Measurements from ENCODE around the gene UGT1A8.

Gene UGT1A8

DNA sequence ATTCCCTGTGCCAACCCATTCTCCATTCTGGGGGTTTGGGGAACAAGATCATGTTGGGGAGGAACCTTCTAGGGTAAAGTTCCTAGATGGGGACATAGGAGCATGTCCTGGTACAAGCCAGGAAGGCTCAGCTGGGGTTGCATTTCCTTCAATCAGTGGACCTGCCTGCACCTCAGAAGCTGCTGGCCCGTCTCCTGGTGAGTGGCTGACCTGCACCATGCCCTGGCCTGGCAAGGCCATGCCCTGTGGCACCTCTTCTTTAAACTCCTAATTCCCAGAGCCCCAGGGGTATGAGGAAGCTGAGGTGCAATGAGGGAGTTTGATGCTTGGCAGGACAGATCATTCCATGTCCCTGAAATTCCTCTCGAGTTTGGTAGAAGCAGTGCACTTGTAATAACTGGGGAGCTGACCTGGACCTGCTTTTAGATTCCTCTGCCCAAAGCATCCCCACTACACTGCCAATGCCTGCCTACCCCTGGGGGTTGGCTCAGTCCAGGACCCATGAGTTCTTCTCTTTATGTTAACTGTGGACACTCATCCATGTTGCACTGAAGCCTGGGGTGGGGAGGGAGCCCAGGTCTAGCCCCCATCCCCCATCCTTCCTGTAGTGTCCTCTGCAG is 186.0 kb downstream of the UGT1A8 start:
- ATAC-seq (ENCODE audit: low read depth) (no peak), DNase-seq (ENCODE audit: low spot score in 2 of 2) (no peak)
- Mint-ChIP-seq H3K36me3 (no peaks in the 10 kb centered on the region), H3K4me3 (no peak overlapping the region), H3K4me1 (no peaks in the 10 kb centered on the region), H3K9me3 (no peaks in the 10 kb centered on the region), H3K27ac (no peak overlapping the region), H3K27me3 (peaks cover 6% of the 10 kb centered on the region)

DNA sequence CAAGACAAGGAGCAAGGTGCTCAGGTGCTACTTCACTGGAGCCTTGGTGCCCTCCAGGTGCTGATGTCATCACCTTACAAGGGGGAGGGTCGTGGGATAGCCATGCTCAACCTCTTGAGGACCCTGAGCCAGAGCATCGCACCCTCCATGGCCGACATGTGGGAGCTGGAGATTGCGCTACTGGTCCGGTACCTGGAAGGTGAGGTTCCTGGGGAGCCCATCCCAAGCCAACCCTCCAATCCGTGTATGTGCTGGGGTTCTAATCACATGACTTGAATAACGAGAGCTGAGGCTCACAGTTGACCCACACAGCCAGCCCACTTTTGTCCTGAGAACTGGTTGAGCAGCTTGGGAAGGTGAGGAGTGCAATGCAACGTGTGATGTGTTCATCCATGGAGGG is 186.6 kb downstream of the UGT1A8 start:
- peaks cover 6% of the 10 kb centered on the region for H3K27me3 Mint-ChIP-seq
- H3K36me3 Mint-ChIP-seq, result no peaks in the 10 kb centered on the region
- no peak overlapping the region for H3K4me3 Mint-ChIP-seq
- no peak for DNase-seq (ENCODE audit: low spot score in 2 of 2)
- no peak overlapping the region for H3K27ac Mint-ChIP-seq
- H3K4me1 Mint-ChIP-seq, result no peaks in the 10 kb centered on the region
- no peak for ATAC-seq (ENCODE audit: low read depth)
- H3K9me3 Mint-ChIP-seq, result no peaks in the 10 kb centered on the region

DNA sequence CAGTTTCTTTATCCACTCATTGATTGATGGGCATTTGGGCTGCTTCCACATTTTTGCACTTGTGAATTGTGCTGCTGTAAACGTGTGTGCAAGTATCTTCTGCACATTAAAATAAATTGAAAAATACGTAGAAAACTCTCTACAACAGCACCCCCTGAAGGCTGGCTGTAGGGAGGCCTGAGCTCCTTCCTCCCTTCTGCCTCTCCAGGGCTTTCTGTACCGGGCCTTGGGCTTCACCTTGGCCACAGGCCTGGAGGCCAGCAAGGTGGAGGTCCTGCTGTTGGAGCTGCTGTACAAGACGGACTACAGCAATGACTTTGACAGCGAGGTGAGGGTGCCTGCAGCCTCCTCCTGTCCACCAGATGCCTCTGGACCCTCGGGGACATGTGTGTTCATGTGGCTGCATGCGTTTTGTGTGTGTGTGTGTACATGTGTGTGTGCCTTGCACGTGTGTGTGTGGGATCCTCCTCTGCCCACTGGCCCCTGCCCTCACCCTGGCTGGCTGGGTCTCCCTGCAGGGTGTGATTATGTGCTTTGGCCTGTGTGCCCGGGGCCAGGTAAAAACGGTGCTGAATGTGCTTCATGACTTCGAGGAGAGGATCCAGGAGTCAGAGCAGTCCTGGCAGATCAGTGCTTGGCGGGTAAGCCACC is 189.9 kb downstream of the UGT1A8 start:
- DNase-seq (ENCODE audit: low spot score in 2 of 2) (no peak), ATAC-seq (ENCODE audit: low read depth) (no peak)
- Mint-ChIP-seq H3K27me3 (peaks cover 14% of the 10 kb centered on the region), H3K27ac (no peak overlapping the region), H3K4me1 (no peaks in the 10 kb centered on the region), H3K4me3 (no peak overlapping the region), H3K9me3 (no peaks in the 10 kb centered on the region), H3K36me3 (no peaks in the 10 kb centered on the region)

DNA sequence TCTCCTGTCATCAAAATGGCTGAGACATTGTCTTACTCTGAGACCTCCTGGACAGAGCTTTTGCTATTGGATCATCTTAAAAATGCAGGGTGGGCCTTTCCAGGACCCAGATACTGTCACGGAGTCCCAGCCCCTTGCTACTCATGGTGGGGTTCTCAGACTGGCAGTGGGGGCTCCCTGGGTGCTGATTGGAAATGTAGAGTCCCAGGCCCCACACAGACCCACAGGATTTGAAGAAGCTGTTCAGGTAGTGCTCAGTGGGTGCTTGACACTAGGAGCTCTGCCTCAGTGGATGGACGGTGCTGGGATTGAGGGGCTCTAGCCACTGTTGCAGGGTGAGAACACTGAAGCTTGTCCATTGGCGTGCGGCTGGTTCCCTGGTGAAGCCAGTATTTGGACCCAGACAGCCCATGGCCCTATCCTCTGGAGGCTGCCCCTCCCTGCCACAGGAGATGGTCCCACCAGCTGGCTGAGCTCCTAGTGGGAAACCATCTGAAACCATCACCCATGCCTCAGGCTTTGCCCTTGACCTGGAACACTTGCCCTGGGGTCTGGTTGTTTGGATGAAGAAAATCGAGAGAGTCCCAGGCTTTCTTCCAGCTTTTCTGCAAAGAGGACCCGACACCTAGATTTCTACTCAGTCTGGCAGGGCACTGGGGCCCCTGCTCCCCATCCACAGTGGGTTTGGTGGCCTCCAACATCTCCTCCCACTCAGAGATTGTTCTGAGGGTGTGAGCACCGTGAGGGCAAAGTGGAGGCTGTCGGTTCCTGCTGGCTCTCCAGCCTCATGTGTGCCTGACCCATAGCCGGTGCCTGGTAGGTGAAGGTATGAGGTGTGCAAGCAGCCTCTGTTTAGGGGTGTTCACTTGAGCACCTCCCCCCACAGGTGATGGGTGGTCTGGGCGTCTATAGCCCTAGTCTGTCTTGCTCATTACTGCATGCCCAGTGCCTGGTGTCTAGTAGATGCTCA is 190.8 kb downstream of the UGT1A8 start:
- H3K4me1 Mint-ChIP-seq, result no peaks in the 10 kb centered on the region
- H3K9me3 Mint-ChIP-seq, result no peaks in the 10 kb centered on the region
- peaks cover 12% of the 10 kb centered on the region for H3K27me3 Mint-ChIP-seq
- DNase-seq (ENCODE audit: low spot score in 2 of 2) (no peak), ATAC-seq (ENCODE audit: low read depth) (no peak)
- no peaks in the 10 kb centered on the region for H3K36me3 Mint-ChIP-seq
- no peak overlapping the region for H3K4me3 Mint-ChIP-seq
- H3K27ac Mint-ChIP-seq, result no peak overlapping the region

DNA sequence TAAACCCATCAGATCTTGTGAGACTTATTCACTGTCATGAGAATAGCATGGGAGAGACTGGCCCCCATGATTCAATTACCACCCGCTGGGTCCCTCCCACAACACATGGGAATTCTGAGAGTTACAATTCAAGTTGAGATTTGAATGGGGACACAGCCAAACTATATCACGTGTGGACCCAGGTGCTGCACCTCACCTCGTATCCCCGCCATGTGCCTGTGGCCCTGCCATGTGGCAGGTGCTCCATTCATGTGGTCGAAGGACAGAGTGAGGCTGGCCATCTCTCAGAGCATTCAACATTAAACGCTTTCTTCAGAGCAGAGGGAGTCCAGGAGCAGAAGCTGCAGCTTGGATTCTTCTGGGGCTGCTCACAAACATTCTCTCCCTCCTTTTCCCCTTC is 193.0 kb downstream of the UGT1A8 start:
- no peak overlapping the region for H3K27ac Mint-ChIP-seq
- no peak for ATAC-seq (ENCODE audit: low read depth)
- H3K4me3 Mint-ChIP-seq, result no peak overlapping the region
- H3K27me3 Mint-ChIP-seq, result peaks cover 8% of the 10 kb centered on the region
- H3K9me3 Mint-ChIP-seq, result no peaks in the 10 kb centered on the region
- no peaks in the 10 kb centered on the region for H3K36me3 Mint-ChIP-seq
- DNase-seq (ENCODE audit: low spot score in 2 of 2), result no peak
- H3K4me1 Mint-ChIP-seq, result no peaks in the 10 kb centered on the region

DNA sequence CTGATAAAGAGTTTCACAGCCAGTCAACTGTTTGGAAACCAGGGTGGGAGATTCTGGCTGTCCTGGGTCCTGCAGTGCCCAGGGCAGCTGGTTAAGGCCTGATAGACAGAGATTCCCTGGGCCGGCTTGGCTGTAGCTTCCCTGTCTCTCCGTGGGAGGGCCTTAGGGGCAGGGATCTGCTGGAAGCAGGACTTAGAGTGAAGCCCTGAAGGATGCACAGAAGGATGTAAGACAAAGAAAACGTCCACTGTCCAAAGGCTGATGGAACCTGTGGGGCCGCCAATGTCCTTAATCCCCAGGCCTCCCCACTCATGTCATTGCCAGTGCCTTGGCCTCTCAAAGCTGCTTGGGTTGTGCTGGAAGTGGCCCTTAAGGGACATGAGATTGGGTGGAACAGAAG is 193.7 kb downstream of the UGT1A8 start:
- ATAC-seq (ENCODE audit: low read depth) (no peak), DNase-seq (ENCODE audit: low spot score in 2 of 2) (no peak)
- Mint-ChIP-seq H3K4me1 (no peaks in the 10 kb centered on the region), H3K9me3 (no peaks in the 10 kb centered on the region), H3K36me3 (no peaks in the 10 kb centered on the region), H3K27ac (no peak overlapping the region), H3K4me3 (no peak overlapping the region), H3K27me3 (peaks cover 8% of the 10 kb centered on the region)

DNA sequence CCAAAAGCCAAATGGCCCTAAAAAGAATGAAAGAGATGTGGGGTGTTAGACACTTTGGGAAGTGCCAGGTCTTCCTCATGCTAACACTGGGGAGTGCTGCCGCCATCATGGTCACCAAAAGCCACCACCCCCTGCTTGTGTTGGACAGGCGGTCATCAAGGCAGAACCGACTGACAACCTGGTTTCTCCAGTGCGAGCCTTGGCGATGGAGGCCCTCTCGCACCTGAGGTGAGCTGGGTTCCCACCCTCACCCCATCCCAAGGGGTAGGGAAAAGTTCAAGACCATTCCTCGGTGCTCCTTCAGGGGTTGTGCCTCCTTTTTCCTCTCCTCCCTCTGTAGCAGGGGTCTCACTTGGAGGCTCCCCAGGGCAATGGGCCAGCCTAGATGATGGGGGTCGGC is 194.3 kb downstream of the UGT1A8 start:
- no peak for DNase-seq (ENCODE audit: low spot score in 2 of 2)
- Mint-ChIP-seq H3K27me3 (peaks cover 8% of the 10 kb centered on the region), H3K4me1 (no peaks in the 10 kb centered on the region), H3K36me3 (no peaks in the 10 kb centered on the region), H3K27ac (no peak overlapping the region), H3K9me3 (no peaks in the 10 kb centered on the region), H3K4me3 (no peak overlapping the region)
- ATAC-seq (ENCODE audit: low read depth), result no peak

DNA sequence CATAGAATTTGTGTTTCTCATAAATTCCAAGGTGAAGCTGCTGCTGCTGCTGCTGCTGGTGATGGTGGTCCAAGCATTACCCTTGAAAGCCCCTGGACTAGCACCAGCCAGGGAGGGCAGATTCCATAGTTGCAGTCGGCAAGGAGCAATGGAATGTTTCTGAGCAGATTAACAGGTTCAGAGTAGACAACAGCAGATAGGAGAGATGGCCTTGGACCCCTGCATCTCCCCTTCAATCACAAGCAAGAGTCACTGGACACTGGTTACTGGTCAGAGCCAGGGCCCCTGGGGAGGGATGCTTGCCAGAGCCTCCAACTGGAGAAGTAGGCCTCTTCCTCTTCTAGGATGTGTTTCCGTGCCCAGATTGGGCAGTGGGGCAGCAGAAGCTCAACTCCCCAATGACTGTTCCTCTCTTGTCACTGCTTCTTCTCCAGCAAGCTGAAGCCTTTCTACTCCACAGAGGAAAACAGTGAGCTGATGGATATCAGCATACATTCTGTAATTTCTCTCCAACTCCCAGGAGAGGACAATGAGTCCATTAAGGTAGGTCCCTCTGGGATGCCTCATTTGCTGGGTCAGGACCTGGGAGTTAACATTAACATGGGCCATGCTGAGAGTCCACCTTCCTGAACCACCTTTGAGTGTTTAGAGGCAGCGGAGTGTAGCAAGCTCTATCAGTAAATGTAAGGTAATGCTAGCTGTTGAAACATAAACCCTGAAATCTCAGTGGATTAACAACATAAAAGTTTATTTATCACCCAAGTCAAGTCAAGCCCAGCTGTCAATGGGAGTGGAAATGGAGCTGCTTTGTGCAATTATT is 196.0 kb downstream of the UGT1A8 start:
- no peak for DNase-seq (ENCODE audit: low spot score in 2 of 2)
- no peaks in the 10 kb centered on the region for H3K36me3 Mint-ChIP-seq
- H3K4me1 Mint-ChIP-seq, result no peaks in the 10 kb centered on the region

DNA sequence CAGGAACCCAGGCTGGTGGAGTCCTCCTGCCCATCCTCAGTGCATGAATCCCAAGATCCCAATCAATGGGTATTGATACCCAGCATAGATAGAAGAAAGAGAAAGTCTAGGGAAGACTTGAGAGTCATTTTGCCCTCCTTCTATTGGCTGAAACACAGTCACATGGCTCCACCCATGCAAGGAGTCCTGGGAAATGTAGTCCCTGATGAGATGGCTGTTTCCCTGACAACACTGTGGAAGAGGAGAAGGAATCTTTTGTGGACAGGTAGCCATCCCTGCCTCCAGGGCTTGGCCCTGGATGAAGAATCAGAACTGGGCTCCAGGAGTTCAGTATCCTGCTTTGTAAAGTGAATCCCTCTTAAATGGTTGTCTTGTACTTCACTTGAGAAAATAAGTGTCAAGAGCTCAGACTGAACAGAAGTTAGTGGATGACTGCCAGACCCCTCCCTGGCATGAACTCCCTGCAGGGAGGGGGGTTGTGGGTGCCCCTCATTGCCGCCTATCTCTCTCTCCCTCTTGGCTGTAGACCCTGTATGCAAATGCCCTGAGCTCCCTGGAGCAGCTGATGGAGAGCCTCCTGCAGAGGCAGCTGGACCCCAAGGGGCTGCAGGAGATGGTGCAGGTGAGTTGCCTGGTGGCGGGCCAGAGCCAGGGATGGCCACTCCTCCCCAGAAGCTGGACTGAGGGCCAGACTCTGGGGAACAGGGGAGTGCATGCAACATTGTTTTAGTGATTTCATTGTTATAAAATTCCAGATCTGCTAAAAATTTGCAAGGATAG is 196.8 kb downstream of the UGT1A8 start:
- Mint-ChIP-seq H3K27ac (no peak overlapping the region), H3K36me3 (no peaks in the 10 kb centered on the region), H3K4me1 (no peaks in the 10 kb centered on the region), H3K9me3 (no peaks in the 10 kb centered on the region), H3K4me3 (no peak overlapping the region), H3K27me3 (peaks cover 16% of the 10 kb centered on the region)
- no peak for DNase-seq (ENCODE audit: low spot score in 2 of 2)
- ATAC-seq (ENCODE audit: low read depth), result no peak

More for the DNA sequence above, 196.0 kb downstream of the UGT1A8 start:
- Mint-ChIP-seq H3K9me3 (no peaks in the 10 kb centered on the region), H3K27me3 (peaks cover 13% of the 10 kb centered on the region), H3K27ac (no peak overlapping the region), H3K4me3 (no peak overlapping the region)
- no peak for ATAC-seq (ENCODE audit: low read depth)

DNA sequence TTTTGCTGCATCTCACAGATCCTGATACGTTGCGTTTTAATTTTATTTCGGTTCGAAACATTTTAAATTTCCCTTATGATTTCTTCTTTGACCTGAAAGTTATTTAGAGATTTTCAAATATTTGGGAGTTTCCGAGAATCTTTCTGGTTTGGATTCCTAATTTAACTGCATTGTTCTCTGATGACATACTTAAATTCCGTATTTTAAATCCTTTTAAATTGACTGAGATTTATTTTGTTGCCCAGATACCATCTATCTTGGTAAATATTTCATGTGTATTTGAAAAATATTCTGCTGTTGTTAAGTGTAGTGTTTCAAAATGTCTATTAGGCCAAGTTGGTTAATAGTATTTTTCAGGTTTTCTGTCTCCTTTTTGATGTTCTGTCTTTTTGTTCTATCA is 198.4 kb downstream of the UGT1A8 start:
- no peak for ATAC-seq (ENCODE audit: low read depth)
- H3K27me3 Mint-ChIP-seq, result peaks cover 13% of the 10 kb centered on the region
- no peaks in the 10 kb centered on the region for H3K36me3 Mint-ChIP-seq
- no peaks in the 10 kb centered on the region for H3K9me3 Mint-ChIP-seq
- H3K4me3 Mint-ChIP-seq, result no peak overlapping the region
- DNase-seq (ENCODE audit: low spot score in 2 of 2), result no peak
- no peaks in the 10 kb centered on the region for H3K4me1 Mint-ChIP-seq
- H3K27ac Mint-ChIP-seq, result no peak overlapping the region

DNA sequence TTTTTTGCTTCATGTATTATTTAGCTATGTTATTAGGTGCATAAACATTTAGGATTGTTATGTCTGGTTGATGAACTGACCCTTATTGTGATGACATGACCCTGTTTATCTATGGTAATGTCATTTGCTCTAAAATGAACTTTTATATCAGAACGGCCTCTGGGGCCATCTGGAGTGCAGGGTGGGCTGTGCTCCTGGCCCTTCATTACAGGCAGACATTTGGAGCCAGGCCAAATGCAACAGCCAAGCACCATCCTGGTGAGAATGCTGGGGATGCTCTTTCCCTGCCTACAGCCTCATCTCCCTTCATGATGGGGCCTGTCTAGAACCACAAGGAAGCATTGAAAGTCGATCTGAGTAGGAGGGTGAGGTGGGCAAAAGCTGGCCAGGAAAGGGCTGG is 198.9 kb downstream of the UGT1A8 start:
- Mint-ChIP-seq H3K9me3 (no peaks in the 10 kb centered on the region), H3K36me3 (no peaks in the 10 kb centered on the region), H3K27ac (no peak overlapping the region), H3K4me3 (no peak overlapping the region), H3K4me1 (no peaks in the 10 kb centered on the region), H3K27me3 (peaks cover 13% of the 10 kb centered on the region)
- ATAC-seq (ENCODE audit: low read depth) (no peak), DNase-seq (ENCODE audit: low spot score in 2 of 2) (no peak)

DNA sequence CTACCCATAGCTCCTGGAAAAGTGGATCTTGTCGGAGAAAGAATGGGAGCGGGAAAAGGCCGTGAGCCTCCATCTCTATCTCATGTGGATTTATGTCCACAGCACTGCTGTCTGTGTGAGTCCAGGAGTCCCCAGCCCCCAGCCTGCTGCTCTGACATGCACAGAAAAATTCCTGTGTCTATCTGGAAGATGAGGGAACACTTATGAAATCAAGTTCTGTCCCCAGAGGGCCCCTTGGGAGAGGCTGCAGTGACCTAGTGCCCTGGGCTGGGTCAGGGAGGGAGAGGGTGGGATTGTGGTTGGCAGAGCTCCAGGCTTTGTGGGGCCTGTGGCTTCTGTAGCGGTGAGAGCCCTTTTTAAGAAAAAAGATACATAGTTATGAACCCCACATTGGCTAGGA is 199.3 kb downstream of the UGT1A8 start:
- ATAC-seq (ENCODE audit: low read depth) (no peak), DNase-seq (ENCODE audit: low spot score in 2 of 2) (no peak)
- H3K36me3 Mint-ChIP-seq, result no peaks in the 10 kb centered on the region
- H3K4me3 Mint-ChIP-seq, result no peak overlapping the region
- no peaks in the 10 kb centered on the region for H3K4me1 Mint-ChIP-seq
- H3K27me3 Mint-ChIP-seq, result peaks cover 13% of the 10 kb centered on the region
- no peaks in the 10 kb centered on the region for H3K9me3 Mint-ChIP-seq
- H3K27ac Mint-ChIP-seq, result no peak overlapping the region

DNA sequence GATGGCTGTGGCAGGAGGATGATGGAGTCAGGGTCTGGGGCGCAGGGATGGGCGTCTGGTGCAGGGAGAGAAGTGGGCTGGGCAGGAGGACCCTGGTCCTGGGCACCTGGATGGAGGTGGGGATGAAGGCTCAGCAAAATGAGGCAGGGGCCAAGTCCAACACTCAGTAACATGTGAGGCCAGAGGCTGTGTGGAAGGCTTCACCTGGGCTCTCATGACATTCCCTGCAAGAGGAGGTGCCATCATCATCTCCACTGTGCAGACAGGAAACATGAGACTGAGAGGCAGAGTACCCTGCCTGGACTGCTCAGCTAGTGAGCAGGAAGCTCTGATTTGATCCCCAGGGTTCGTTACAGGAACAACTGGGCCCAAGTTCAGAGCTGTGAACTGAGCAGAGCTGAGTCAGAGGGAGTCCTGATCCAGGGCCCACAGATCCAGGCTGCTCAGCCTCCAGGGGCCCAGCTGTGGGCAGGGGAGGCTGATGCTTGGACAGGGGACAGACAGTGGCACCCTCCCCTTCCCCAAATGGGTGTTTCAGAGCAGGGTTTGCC is 200.0 kb downstream of the UGT1A8 start:
- Mint-ChIP-seq H3K36me3 (no peaks in the 10 kb centered on the region), H3K27ac (no peak overlapping the region)
- DNase-seq (ENCODE audit: low spot score in 2 of 2), result no peak

More for the DNA sequence above, 200.0 kb downstream of the UGT1A8 start:
- Mint-ChIP-seq H3K4me3 (no peak overlapping the region), H3K27me3 (peaks cover 11% of the 10 kb centered on the region), H3K4me1 (no peaks in the 10 kb centered on the region), H3K9me3 (no peaks in the 10 kb centered on the region)
- no peak for ATAC-seq (ENCODE audit: low read depth)

Measured in memory B cell (primary cell).